Adrenal gland (tissue), 5 donors: ENCODE data around the gene RCE1.

ENCODE experiments used
- POLR2A ChIP-seq, 2 donors: fragments of 450-650 bp; IDR thresholded peaks; one replicate each; pipeline ENCODE4 v1.6.1; 2017; ENCODE audit warnings: antibody characterized with exemption in 2 of 2, mild to moderate bottlenecking in 2 of 2, moderate library complexity in 1 of 2
- TF ChIP-seq, protein P1 (sequence below), 6 experiments: fragments of 450-650 bp in 4 of 6; fragments of 200-600 bp in 2 of 6; sonication (generic) in 1 of 6; IDR thresholded peaks; 1 replicate in 5 of 6; 2 replicates in 1 of 6; pipeline versions ENCODE4 v1.5.1 to v1.8.0; 2016 to 2021; ENCODE audit warnings: antibody characterized with exemption in 6 of 6, mild to moderate bottlenecking in 2 of 6, moderate library complexity in 1 of 6
- donor health status: DM: no; HTN: no; CAD: no.

DNA sequence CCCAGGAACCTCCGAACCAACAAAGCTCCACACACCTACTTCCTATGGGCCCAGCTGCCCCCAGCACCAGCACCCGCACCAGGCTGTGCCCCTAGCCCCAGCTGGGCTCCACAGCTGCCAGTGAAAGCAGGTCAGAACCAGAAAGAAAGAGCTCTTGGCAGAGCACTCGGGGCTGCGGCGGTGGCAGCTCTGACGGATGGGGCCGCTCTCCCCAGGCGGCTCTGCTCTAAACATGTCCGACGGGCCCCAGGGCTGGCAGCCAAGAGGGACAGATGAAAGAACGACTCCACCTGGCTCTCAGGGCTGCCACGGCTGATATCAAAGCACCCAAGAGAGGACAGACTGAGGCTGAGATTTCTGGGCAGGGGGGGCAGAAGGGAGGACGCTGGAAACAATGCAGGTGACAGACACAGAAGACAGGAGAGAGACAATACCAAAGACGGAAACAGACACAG lies 39.3 kb downstream of the RCE1 start:
- TF ChIP-seq, protein P1, sequence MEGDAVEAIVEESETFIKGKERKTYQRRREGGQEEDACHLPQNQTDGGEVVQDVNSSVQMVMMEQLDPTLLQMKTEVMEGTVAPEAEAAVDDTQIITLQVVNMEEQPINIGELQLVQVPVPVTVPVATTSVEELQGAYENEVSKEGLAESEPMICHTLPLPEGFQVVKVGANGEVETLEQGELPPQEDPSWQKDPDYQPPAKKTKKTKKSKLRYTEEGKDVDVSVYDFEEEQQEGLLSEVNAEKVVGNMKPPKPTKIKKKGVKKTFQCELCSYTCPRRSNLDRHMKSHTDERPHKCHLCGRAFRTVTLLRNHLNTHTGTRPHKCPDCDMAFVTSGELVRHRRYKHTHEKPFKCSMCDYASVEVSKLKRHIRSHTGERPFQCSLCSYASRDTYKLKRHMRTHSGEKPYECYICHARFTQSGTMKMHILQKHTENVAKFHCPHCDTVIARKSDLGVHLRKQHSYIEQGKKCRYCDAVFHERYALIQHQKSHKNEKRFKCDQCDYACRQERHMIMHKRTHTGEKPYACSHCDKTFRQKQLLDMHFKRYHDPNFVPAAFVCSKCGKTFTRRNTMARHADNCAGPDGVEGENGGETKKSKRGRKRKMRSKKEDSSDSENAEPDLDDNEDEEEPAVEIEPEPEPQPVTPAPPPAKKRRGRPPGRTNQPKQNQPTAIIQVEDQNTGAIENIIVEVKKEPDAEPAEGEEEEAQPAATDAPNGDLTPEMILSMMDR (IDR thresholded peaks at IDR 0.05), result no peak
- TF ChIP-seq POLR2A (IDR thresholded peaks at IDR 0.05), result no peak
